K562 (cell line): Measurements from ENCODE around the gene KRTAP10-8. TPM values are rescaled to one million over a fixed set of nuclear protein-coding genes. Genes with fewer than 3 reads are reported as not detected.

ENCODE experiments used
- ATAC-seq: fragments of 200-7000 bp; cut with Tn5 transposase; 3 replicates; pipeline ENCODE4 v1.9.1; 2020; ENCODE audit warnings: moderate library complexity
- BruUV-seq: library from RNA; stranded (reverse); fragments of 400-500 nt; replicated peaks from 2 replicates; lab custom pipeline; 2021; lab: Mats Ljungman, UMichigan
- CTCF ChIA-PET: fragments of 300-600 bp; formaldehyde crosslinking; extraction: SDS; loops from one replicate; lab custom pipeline; 2021; ENCODE audit warnings: low intra/inter-chr PET ratio; lab: Yijun Ruan, JAX
- POLR2A ChIA-PET: fragments of 300-600, 350-650 bp; sonication (Branson Sonifier 250); formaldehyde crosslinking; extraction: SDS; loops from one replicate; lab custom pipeline; 2021; ENCODE audit warnings: antibody characterized with exemption, inconsistent platforms; lab: Yijun Ruan, JAX
- DNase-seq, 4 experiments: peaks; one replicate each; pipeline versions ENCODE4 v3.0.0 to v3.0.0-alpha.2; 2011 to 2018; ENCODE audit warnings: low spot score in 3 of 4, mixed read lengths in 3 of 4; ENCODE audit errors: extremely low read depth in 1 of 4
- FAIRE-seq: peaks from 2 replicates; lab custom pipeline; 2011; peaks lifted over from hg19 to GRCh38; lab: Jason Lieb, UNC
- H2AFZ ChIP-seq: 2 replicates; pipeline ENCODE4 v1.6.0; 2011; ENCODE audit warnings: low read depth, low read length, control low read depth, inconsistent platforms
- H3K27ac ChIP-seq: fragments of 200-600 bp; 3 replicates; pipeline ENCODE4 v1.8.0; 2011; ENCODE audit warnings: low read depth, mild to moderate bottlenecking, control low read depth, inconsistent platforms, low read length, moderate library complexity, mixed read lengths; ENCODE audit errors: extremely low read depth
- H3K27me3 ChIP-seq, 2 experiments: fragments of 300-600 bp in 1 of 2; 2 replicates in 1 of 2; 3 replicates in 1 of 2; pipeline versions ENCODE4 v1.6.0 to v1.8.0; 2011; ENCODE audit warnings: inconsistent platforms in 2 of 2, low read length in 2 of 2, mild to moderate bottlenecking in 1 of 2, mixed read lengths in 1 of 2, moderate library complexity in 1 of 2; ENCODE audit not compliant: control insufficient read depth in 2 of 2, insufficient read depth in 2 of 2
- H3K36me3 ChIP-seq: fragments of 300-600 bp; 3 replicates; pipeline ENCODE4 v1.8.0; 2011; ENCODE audit warnings: mild to moderate bottlenecking, low read length, inconsistent platforms; ENCODE audit not compliant: control insufficient read depth, insufficient read depth
- H3K4me1 ChIP-seq, 2 experiments: fragments of 200-600 bp in 1 of 2; replicated peaks in 1 of 2; 2 replicates in 1 of 2; 3 replicates in 1 of 2; pipeline versions ENCODE4 v1.5.1 to v1.8.0; 2011; ENCODE audit warnings: inconsistent platforms in 2 of 2, low read length in 2 of 2, mild to moderate bottlenecking in 1 of 2, mixed read lengths in 1 of 2, moderate library complexity in 1 of 2; ENCODE audit not compliant: control insufficient read depth in 2 of 2, insufficient read depth in 2 of 2
- H3K4me2 ChIP-seq: 2 replicates; pipeline ENCODE4 v1.6.1; 2011; ENCODE audit warnings: low read length, control low read depth, inconsistent platforms, mixed read lengths; ENCODE audit not compliant: insufficient read depth
- H3K4me3 ChIP-seq: fragments of 200-600 bp; sonication (generic), shearing (Covaris generic); 2 replicates; pipeline ENCODE4 v1.5.1; 2016; ENCODE audit warnings: control low read depth, inconsistent platforms
- H3K79me2 ChIP-seq: fragments of 200-600 bp; 3 replicates; pipeline ENCODE4 v1.8.0; 2011; ENCODE audit warnings: low read length, inconsistent platforms; ENCODE audit not compliant: control insufficient read depth, insufficient read depth
- H3K9ac ChIP-seq, 2 experiments: 2 replicates each; pipeline versions ENCODE4 v1.6.0 to v1.6.1; 2011; ENCODE audit warnings: low read depth in 2 of 2, low read length in 2 of 2, control low read depth in 1 of 2, inconsistent platforms in 1 of 2, mild to moderate bottlenecking in 1 of 2, mixed read lengths in 1 of 2; ENCODE audit not compliant: insufficient read depth in 1 of 2
- H3K9me1 ChIP-seq: one replicate; pipeline ENCODE4 v1.6.0; 2011; ENCODE audit warnings: inconsistent platforms, mild to moderate bottlenecking, low read length, moderate library complexity; ENCODE audit not compliant: control insufficient read depth, insufficient read depth
- H3K9me3 ChIP-seq: replicated peaks from 2 replicates; pipeline ENCODE4 v1.5.1; 2011; ENCODE audit warnings: low read depth, low read length, inconsistent platforms; ENCODE audit not compliant: control insufficient read depth, insufficient read depth
- H4K20me1 ChIP-seq: replicated peaks from 2 replicates; pipeline ENCODE4 v1.6.1; 2011; ENCODE audit warnings: low read length, inconsistent platforms, mixed read lengths; ENCODE audit not compliant: control insufficient read depth, insufficient read depth
- BRCA1 ChIP-seq, 2 experiments: fragments of 450-650 bp in 1 of 2; sonication (generic) in 1 of 2; formaldehyde crosslinking in 1 of 2; IDR thresholded peaks; 2 replicates each; pipeline versions ENCODE4 v1.5.0 to v1.6.1; 2017 to 2020; ENCODE audit warnings: mild to moderate bottlenecking in 1 of 2, missing genetic modification reagents in 1 of 2
- MCM5 ChIP-seq: fragments of 450-650 bp; IDR thresholded peaks from 2 replicates; pipeline ENCODE4 v1.6.1; 2016; ENCODE audit warnings: low read depth
- MTA3 ChIP-seq: fragments of 450-650 bp; formaldehyde crosslinking; IDR thresholded peaks from 2 replicates; pipeline ENCODE4 v1.6.1; 2017; ENCODE audit warnings: mild to moderate bottlenecking, borderline replicate concordance
- POLR3G ChIP-seq: IDR thresholded peaks from 2 replicates; pipeline ENCODE4 v1.6.1; 2011; ENCODE audit not compliant: insufficient read length, insufficient replicate concordance; ENCODE audit errors: extremely low read depth
- SIX5 ChIP-seq, 2 experiments: IDR thresholded peaks; 2 replicates each; pipeline ENCODE4 v1.6.1; 2011; ENCODE audit warnings: low read length in 2 of 2, borderline replicate concordance in 1 of 2, low read depth in 1 of 2, mild to moderate bottlenecking in 1 of 2, moderate library complexity in 1 of 2; ENCODE audit not compliant: insufficient read depth in 1 of 2
- SREBF2 ChIP-seq: sonication (generic); formaldehyde crosslinking; IDR thresholded peaks from 2 replicates; pipeline ENCODE4 v1.4.0; 2020; ENCODE audit warnings: mild to moderate bottlenecking, missing genetic modification reagents
- ZEB2 ChIP-seq: fragments of 450-650 bp; IDR thresholded peaks from 2 replicates; pipeline ENCODE4 v1.6.1; 2016
- ZNF512 ChIP-seq: IDR thresholded peaks from 2 replicates; pipeline ENCODE4 v1.6.1; 2016; ENCODE audit warnings: missing genetic modification characterization, missing compliant biosample characterization
- ZNF583 ChIP-seq: fragments of 250-450 bp; sonication (Bioruptor Pico); IDR thresholded peaks from 2 replicates; pipeline ENCODE4 v1.4.0; 2020
- WGBS: fragments of 100-300 bp; shearing (Covaris generic); methylation state at CpG from one replicate; pipeline ENCODE4 v1.1.6; 2016; ENCODE audit warnings: low coverage, mixed read lengths; ENCODE audit not compliant: insufficient coverage; ENCODE audit errors: missing lambda C conversion rate; 5-methylcytosine and 5-hydroxymethylcytosine counted together
- in situ Hi-C: fragments of 300-500 bp; cut with MboI; formaldehyde crosslinking; loops from 4 replicates; pipeline ENCODE4 v1.15.0; 2018; ENCODE audit warnings: inconsistent platforms, mixed read lengths
- intact Hi-C: fragments of 100-400 bp; cut with micrococcal nuclease; formaldehyde crosslinking; loops from 2 replicates; pipeline ENCODE4 v1.14.2; 2022
- polyA plus RNA-seq, 8 experiments: library from polyadenylated mRNA; depleted of rRNA in 4 of 8; stranded (reverse) in 5 of 8; unstranded in 3 of 8; fragments of >200 nt; fragmentation: Nextera tagmentation in 2 of 8; fragmentation: Illumina TruSeq in 1 of 8; extraction: Ambion mirVana in 2 of 8; extraction: Trizol in 1 of 8; gene quantifications; 2 replicates each; pipeline versions ENCODE4 v1.2.1 to v1.2.3, GENCODE V29; 2011 to 2014; ENCODE audit warnings: inconsistent platforms in 1 of 8, missing spikeins in 1 of 8
- total RNA-seq, 7 experiments: library from RNA; depleted of rRNA in 6 of 7; stranded (reverse); fragments of >200 nt in 6 of 7; fragmentation: Illumina TruSeq in 2 of 7; extraction: Trizol in 2 of 7; gene quantifications; 2 replicates each; pipeline versions ENCODE4 v1.2.1 to v1.2.3, GENCODE V29; 2011 to 2021; ENCODE audit warnings: low replicate concordance in 1 of 7

Gene KRTAP10-8
- total and polyA plus RNA-seq, 9 of the 15 experiments (the other 6 are each of a cell fraction or from before 2014, with no cell fraction given), result not detected

DNA sequence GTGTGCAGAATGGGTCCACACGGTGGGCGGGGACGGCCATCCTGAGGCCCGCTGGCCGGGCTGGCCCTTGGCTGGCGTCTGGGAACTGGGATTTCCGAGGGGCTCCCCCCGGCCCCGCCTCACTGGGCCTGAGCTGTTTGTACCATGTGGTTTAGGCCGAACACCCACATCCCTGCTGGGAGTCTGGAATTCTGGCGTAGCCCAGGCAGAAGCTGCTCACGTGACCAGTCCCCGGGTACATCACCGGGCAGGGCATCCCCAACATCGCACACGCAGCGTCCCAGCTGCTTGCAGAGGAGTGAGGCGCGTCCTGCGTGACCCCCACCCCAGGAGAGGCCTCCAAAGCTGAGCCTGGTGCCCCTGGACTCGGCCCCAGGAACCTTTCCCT, 9.4 kb upstream of the KRTAP10-8 start:
- TF ChIP-seq BRCA1 (IDR thresholded peaks at IDR 0.05) (no peak), BRCA1 (CRISPR knock-in tag; IDR thresholded peaks at IDR 0.05) (no peak)
- POLR2A ChIA-PET, result interaction anchor here (0.9 kb wide), 1 partner anchor 8 kb away, joined by 3 read pairs; no protein-coding TSS in a partner anchor
- H3K9me3 ChIP-seq, result no peaks in the 10 kb centered on the region
- H4K20me1 ChIP-seq, result no peaks in the 10 kb centered on the region
- peaks cover 9 to 43% of the 10 kb centered on the region in 2 experiments for H3K27me3 ChIP-seq
- ATAC-seq, result no peak
- DNase-seq, result no peak
- intact Hi-C loops (no loop called here), in situ Hi-C loops (no loop called here)
- no peaks in the 10 kb centered on the region for H3K36me3 ChIP-seq
- no peak overlapping the region for H2AFZ ChIP-seq
- BruUV-seq, result no TSS peak
- CTCF ChIA-PET, result no interaction called here
- H3K4me1 ChIP-seq, result peaks cover 0 to 16% of the 10 kb centered on the region in 2 experiments; a peak in 1 of 5 replicates
- no peak for FAIRE-seq
- H3K27ac ChIP-seq, result no peak overlapping the region
- 6% methylated on average over 19 of the region's 21 CpGs for WGBS
- no peak overlapping the region for H3K4me3 ChIP-seq
- H3K79me2 ChIP-seq, result no peaks in the 10 kb centered on the region
- no peaks in the 10 kb centered on the region for H3K9me1 ChIP-seq
- H3K9ac ChIP-seq, result no peak overlapping the region
- H3K4me2 ChIP-seq, result no peak overlapping the region

DNA sequence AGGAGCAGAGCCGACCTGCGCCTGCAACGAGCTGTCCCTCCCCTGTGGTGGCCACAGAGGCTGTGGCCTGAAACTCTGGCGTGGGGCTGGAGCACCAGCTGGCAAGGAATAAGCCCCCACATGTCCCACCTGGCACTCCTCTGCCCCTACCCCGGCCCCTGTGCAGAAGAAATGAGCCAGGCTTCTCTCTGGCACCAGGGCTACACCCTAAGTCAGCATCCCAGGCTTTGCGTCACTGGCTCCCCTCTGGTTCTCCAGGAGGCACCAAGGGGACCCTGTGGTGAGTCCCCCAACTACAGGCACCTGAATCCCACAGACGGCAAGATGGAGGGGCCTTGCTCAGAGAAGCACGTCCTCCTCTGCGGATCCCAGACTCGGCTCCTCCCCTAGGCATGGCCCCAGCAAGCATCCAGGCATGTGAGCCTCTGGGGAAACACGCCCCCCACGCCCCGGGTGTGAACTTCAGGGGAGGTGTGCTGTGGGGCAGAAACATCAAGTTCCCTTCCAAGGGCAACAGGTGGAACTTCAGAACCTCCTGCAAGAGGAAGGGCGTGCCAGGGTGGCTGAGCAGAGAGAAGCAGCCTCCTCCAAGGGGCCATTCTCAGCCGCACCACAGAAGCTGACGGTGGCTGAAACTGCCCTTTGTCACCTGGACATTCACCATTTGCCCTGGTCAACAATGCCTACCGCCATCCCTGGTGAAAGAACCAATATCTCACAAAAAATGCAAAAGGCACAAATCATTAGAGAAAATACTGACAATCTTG, 8.6 kb upstream of the KRTAP10-8 start:
- ATAC-seq, result no peak
- WGBS, result 0% methylated on average over 17 of the region's 17 CpGs
- H2AFZ ChIP-seq, result no peak overlapping the region
- no peaks in the 10 kb centered on the region for H3K79me2 ChIP-seq
- H3K27me3 ChIP-seq, result peaks cover 9 to 43% of the 10 kb centered on the region in 2 experiments; a peak in 4 of 5 replicates
- H3K27ac ChIP-seq, result no peak overlapping the region
- H3K9ac ChIP-seq, result no peak overlapping the region
- ChIA-PET CTCF (no interaction called here), POLR2A (no interaction called here)
- H4K20me1 ChIP-seq, result no peaks in the 10 kb centered on the region
- no peaks in the 10 kb centered on the region; the same call in 1 of the 2 replicates for H3K9me3 ChIP-seq
- no peak for FAIRE-seq
- in situ Hi-C loops, result no loop called here
- intact Hi-C loops, result no loop called here
- H3K4me3 ChIP-seq, result no peak overlapping the region
- H3K9me1 ChIP-seq, result no peaks in the 10 kb centered on the region
- no TSS peak for BruUV-seq
- H3K4me2 ChIP-seq, result no peak overlapping the region
- peaks cover 0 to 16% of the 10 kb centered on the region in 2 experiments; a peak in 1 of 5 replicates for H3K4me1 ChIP-seq
- no peak for DNase-seq
- H3K36me3 ChIP-seq, result no peaks in the 10 kb centered on the region
- TF ChIP-seq SIX5 (IDR thresholded peaks at IDR 0.05; ENCODE audit: borderline replicate concordance in 1 of 2, insufficient read depth in 1 of 2, low read depth in 1 of 2, low read length in 2 of 2) (no peak), MTA3 (no peak), ZNF583 (no peak), SREBF2 (CRISPR knock-in tag) (no peak), POLR3G (no peak), ZNF512 (tag) (no peak), MCM5 (no peak), ZEB2 (no peak)
